Choroid plexus epithelial cell (primary cell): ENCODE data around the gene CXCL8.

Experiments
- DNase-seq: peaks from one replicate; pipeline ENCODE4 v3.0.0-alpha.2; 2010; ENCODE audit warnings: low read depth
- H3K4me3 ChIP-seq: 2 replicates; pipeline ENCODE4 v1.5.1; 2011; ENCODE audit warnings: low read depth, mild to moderate bottlenecking, control low read depth, low read length, moderate library complexity
- TF ChIP-seq, protein P1 (sequence below): conservative IDR thresholded peaks from 2 replicates; pipeline ENCODE4 v1.5.1; 2011; ENCODE audit warnings: low read depth, mild to moderate bottlenecking, control low read depth, inconsistent platforms, low read length, moderate library complexity

Gene CXCL8

GRCh38 chr4:73780834-73781233, 40.5 kb downstream of the CXCL8 start:
- DNase-seq: no peak
- TF ChIP-seq, protein P1, sequence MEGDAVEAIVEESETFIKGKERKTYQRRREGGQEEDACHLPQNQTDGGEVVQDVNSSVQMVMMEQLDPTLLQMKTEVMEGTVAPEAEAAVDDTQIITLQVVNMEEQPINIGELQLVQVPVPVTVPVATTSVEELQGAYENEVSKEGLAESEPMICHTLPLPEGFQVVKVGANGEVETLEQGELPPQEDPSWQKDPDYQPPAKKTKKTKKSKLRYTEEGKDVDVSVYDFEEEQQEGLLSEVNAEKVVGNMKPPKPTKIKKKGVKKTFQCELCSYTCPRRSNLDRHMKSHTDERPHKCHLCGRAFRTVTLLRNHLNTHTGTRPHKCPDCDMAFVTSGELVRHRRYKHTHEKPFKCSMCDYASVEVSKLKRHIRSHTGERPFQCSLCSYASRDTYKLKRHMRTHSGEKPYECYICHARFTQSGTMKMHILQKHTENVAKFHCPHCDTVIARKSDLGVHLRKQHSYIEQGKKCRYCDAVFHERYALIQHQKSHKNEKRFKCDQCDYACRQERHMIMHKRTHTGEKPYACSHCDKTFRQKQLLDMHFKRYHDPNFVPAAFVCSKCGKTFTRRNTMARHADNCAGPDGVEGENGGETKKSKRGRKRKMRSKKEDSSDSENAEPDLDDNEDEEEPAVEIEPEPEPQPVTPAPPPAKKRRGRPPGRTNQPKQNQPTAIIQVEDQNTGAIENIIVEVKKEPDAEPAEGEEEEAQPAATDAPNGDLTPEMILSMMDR: no peak
- no peak overlapping the region for H3K4me3 ChIP-seq

- H3K4me3 ChIP-seq: no peak overlapping the region
- no peak for DNase-seq
- TF ChIP-seq, protein P1: no peak
Observed at GRCh38 chr4:73788411-73788810, 48.0 kb downstream of the CXCL8 start.
